HG03135 (cell line): ENCODE measurements around the gene LRRC8D.
"Not testable (repeated sequence)": the region's sequence is repeated elsewhere in the genome, so short reads cannot be mapped to it uniquely, and the experiment has no call there.

ENCODE experiments used
- ATAC-seq: cut with Tn5 transposase; IDR thresholded peaks from one replicate; pipeline ENCODE4 v1.9.1; 2021; ENCODE audit warnings: mild to moderate bottlenecking, moderate library complexity; ENCODE audit not compliant: unreplicated experiment

The LRRC8D gene

DNA sequence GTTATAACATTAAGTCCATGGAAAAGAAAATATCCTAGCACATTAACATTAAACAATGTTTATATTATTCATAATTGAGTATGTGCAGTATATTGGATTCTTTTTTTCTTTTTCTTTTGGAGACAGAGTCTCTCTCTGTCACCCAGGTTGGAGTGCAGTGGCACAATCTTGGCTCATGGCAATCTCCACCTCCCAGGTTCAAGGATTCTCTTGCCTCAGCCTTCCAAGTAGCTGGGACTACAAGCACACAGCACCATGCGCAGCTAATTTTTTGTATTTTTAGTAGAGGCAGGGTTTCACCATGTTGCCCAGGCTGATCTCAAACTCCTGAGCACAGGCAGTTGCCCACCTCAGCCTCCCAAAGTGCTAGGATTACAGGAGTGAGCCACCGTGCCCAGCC, 162.0 kb downstream of the LRRC8D start:
- not testable (repeated sequence) for ATAC-seq

DNA sequence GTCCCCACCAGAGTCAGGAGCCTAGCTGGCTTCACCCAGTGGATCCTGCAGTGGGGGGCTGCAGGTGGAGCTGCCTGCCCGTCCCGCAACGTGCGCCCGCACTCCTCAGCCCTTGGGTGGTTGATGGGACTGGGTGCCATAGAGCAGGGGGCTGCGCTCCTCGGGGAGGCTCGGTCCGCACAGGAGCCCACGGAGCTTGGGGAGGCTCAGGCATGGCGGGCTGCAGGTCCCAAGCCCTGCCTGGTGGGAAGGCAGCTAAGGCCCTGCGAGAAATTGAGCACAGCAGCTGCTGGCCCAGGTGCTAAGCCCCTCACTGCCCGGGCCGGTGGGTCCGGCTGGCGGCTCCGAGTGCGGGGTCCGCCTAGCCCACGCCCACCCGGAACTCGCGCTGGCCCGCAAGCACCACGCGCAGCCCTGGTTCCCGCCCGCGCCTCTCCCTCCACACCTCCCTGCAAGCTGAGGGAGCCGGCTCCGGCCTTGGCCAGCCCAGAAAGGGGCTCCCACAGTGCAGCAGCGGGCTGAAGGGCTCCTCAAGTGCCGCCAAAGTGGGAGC, 163.8 kb downstream of the LRRC8D start:
- ATAC-seq: not testable (repeated sequence)

DNA sequence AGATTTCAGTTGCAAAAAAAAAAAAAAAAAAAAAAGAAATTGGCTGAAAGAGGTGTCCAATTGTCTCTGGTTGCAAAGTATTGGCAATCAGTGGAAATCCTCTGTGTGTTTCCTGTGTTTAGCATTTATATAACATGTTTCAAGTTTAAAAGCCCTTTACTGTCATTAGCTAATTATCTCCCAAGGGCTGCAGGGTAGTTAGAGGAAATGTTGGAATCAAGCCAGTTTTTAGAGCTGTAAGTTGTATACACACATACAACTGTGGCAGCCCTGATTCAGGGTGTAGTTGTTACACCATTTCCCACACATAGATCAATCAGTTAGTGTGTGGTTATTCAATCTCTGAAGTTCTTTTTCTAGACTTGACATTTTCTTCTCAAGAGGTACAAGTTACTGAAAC, 165.2 kb downstream of the LRRC8D start:
- ATAC-seq: no peak
